K562 (cell line): Measurements from ENCODE around the gene HSPA14. TPM values are rescaled to one million over a fixed set of nuclear protein-coding genes. Genes with fewer than 3 reads are reported as not detected.

Experiments used
- CGGBP1 ChIP-seq: fragments of 250-450 bp; sonication (Bioruptor Pico); IDR thresholded peaks from 2 replicates; pipeline ENCODE4 v1.9.0; 2021; ENCODE audit warnings: mild to moderate bottlenecking
- FOS ChIP-seq: IDR thresholded peaks from 3 replicates; pipeline ENCODE4 v1.6.1; 2011; ENCODE audit not compliant: insufficient read length; ENCODE audit errors: extremely low read depth
- L3MBTL2 ChIP-seq: fragments of 450-650 bp; IDR thresholded peaks from 2 replicates; pipeline ENCODE4 v1.6.1; 2016; ENCODE audit warnings: mild to moderate bottlenecking, moderate library complexity
- NRF1 ChIP-seq, 2 experiments: fragments of 450-650 bp; IDR thresholded peaks in 1 of 2; conservative IDR thresholded peaks in 1 of 2; 2 replicates each; pipeline ENCODE4 v1.6.1; 2014; ENCODE audit warnings: mild to moderate bottlenecking in 2 of 2
- PHF21A ChIP-seq: fragments of 450-650 bp; IDR thresholded peaks from 2 replicates; pipeline ENCODE4 v1.6.1; 2017; ENCODE audit warnings: low read depth, borderline replicate concordance
- SP1 ChIP-seq: sonication (generic); formaldehyde crosslinking; IDR thresholded peaks from 2 replicates; pipeline ENCODE4 v1.8.1; 2022; ENCODE audit warnings: mild to moderate bottlenecking, missing genetic modification reagents
- TFAP4 ChIP-seq: sonication (generic); formaldehyde crosslinking; IDR thresholded peaks from 2 replicates; pipeline ENCODE4 v1.8.0; 2022; ENCODE audit warnings: missing genetic modification reagents, mild to moderate bottlenecking, moderate library complexity, borderline replicate concordance
- ZNF445 ChIP-seq: fragments of 250-450 bp; sonication (Bioruptor Pico); IDR thresholded peaks from 2 replicates; pipeline ENCODE4 v1.4.0; 2020; ENCODE audit warnings: low read depth, mild to moderate bottlenecking, moderate library complexity
- polyA plus RNA-seq, 8 experiments: library from polyadenylated mRNA; depleted of rRNA in 4 of 8; stranded (reverse) in 5 of 8; unstranded in 3 of 8; fragments of >200 nt; fragmentation: Nextera tagmentation in 2 of 8; fragmentation: Illumina TruSeq in 1 of 8; extraction: Ambion mirVana in 2 of 8; extraction: Trizol in 1 of 8; gene quantifications; 2 replicates each; pipeline versions ENCODE4 v1.2.1 to v1.2.3, GENCODE V29; 2011 to 2014; ENCODE audit warnings: inconsistent platforms in 1 of 8, missing spikeins in 1 of 8
- total RNA-seq, 7 experiments: library from RNA; depleted of rRNA in 6 of 7; stranded (reverse); fragments of >200 nt in 6 of 7; fragmentation: Illumina TruSeq in 2 of 7; extraction: Trizol in 2 of 7; gene quantifications; 2 replicates each; pipeline versions ENCODE4 v1.2.1 to v1.2.3, GENCODE V29; 2011 to 2021; ENCODE audit warnings: low replicate concordance in 1 of 7
- TF ChIP-seq, protein P1 (sequence below): fragments of 450-650 bp; IDR thresholded peaks from 2 replicates; pipeline ENCODE4 v1.6.1; 2016; ENCODE audit warnings: mild to moderate bottlenecking, moderate library complexity
- TF ChIP-seq, protein P2 (sequence below): IDR thresholded peaks from 2 replicates; pipeline ENCODE4 v1.6.1; 2012; ENCODE audit warnings: low read depth, low read length, improper control_type of control experiment, borderline replicate concordance

Gene HSPA14
- total and polyA plus RNA-seq, 9 of the 15 experiments (the other 6 are each of a cell fraction or from before 2014, with no cell fraction given) = 41.9 to 75.0 (median 63.2) TPM

GRCh38 chr10:14837757-14838581, at the start of gene HSPA14, which contains the start of the genes CDNF and MSANTD7 (continued):
- TF ChIP-seq, protein P1, sequence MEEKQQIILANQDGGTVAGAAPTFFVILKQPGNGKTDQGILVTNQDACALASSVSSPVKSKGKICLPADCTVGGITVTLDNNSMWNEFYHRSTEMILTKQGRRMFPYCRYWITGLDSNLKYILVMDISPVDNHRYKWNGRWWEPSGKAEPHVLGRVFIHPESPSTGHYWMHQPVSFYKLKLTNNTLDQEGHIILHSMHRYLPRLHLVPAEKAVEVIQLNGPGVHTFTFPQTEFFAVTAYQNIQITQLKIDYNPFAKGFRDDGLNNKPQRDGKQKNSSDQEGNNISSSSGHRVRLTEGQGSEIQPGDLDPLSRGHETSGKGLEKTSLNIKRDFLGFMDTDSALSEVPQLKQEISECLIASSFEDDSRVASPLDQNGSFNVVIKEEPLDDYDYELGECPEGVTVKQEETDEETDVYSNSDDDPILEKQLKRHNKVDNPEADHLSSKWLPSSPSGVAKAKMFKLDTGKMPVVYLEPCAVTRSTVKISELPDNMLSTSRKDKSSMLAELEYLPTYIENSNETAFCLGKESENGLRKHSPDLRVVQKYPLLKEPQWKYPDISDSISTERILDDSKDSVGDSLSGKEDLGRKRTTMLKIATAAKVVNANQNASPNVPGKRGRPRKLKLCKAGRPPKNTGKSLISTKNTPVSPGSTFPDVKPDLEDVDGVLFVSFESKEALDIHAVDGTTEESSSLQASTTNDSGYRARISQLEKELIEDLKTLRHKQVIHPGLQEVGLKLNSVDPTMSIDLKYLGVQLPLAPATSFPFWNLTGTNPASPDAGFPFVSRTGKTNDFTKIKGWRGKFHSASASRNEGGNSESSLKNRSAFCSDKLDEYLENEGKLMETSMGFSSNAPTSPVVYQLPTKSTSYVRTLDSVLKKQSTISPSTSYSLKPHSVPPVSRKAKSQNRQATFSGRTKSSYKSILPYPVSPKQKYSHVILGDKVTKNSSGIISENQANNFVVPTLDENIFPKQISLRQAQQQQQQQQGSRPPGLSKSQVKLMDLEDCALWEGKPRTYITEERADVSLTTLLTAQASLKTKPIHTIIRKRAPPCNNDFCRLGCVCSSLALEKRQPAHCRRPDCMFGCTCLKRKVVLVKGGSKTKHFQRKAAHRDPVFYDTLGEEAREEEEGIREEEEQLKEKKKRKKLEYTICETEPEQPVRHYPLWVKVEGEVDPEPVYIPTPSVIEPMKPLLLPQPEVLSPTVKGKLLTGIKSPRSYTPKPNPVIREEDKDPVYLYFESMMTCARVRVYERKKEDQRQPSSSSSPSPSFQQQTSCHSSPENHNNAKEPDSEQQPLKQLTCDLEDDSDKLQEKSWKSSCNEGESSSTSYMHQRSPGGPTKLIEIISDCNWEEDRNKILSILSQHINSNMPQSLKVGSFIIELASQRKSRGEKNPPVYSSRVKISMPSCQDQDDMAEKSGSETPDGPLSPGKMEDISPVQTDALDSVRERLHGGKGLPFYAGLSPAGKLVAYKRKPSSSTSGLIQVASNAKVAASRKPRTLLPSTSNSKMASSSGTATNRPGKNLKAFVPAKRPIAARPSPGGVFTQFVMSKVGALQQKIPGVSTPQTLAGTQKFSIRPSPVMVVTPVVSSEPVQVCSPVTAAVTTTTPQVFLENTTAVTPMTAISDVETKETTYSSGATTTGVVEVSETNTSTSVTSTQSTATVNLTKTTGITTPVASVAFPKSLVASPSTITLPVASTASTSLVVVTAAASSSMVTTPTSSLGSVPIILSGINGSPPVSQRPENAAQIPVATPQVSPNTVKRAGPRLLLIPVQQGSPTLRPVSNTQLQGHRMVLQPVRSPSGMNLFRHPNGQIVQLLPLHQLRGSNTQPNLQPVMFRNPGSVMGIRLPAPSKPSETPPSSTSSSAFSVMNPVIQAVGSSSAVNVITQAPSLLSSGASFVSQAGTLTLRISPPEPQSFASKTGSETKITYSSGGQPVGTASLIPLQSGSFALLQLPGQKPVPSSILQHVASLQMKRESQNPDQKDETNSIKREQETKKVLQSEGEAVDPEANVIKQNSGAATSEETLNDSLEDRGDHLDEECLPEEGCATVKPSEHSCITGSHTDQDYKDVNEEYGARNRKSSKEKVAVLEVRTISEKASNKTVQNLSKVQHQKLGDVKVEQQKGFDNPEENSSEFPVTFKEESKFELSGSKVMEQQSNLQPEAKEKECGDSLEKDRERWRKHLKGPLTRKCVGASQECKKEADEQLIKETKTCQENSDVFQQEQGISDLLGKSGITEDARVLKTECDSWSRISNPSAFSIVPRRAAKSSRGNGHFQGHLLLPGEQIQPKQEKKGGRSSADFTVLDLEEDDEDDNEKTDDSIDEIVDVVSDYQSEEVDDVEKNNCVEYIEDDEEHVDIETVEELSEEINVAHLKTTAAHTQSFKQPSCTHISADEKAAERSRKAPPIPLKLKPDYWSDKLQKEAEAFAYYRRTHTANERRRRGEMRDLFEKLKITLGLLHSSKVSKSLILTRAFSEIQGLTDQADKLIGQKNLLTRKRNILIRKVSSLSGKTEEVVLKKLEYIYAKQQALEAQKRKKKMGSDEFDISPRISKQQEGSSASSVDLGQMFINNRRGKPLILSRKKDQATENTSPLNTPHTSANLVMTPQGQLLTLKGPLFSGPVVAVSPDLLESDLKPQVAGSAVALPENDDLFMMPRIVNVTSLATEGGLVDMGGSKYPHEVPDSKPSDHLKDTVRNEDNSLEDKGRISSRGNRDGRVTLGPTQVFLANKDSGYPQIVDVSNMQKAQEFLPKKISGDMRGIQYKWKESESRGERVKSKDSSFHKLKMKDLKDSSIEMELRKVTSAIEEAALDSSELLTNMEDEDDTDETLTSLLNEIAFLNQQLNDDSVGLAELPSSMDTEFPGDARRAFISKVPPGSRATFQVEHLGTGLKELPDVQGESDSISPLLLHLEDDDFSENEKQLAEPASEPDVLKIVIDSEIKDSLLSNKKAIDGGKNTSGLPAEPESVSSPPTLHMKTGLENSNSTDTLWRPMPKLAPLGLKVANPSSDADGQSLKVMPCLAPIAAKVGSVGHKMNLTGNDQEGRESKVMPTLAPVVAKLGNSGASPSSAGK = peak; percentile 46
- TF ChIP-seq L3MBTL2 = peak; percentile 62
- TF ChIP-seq, protein P2, sequence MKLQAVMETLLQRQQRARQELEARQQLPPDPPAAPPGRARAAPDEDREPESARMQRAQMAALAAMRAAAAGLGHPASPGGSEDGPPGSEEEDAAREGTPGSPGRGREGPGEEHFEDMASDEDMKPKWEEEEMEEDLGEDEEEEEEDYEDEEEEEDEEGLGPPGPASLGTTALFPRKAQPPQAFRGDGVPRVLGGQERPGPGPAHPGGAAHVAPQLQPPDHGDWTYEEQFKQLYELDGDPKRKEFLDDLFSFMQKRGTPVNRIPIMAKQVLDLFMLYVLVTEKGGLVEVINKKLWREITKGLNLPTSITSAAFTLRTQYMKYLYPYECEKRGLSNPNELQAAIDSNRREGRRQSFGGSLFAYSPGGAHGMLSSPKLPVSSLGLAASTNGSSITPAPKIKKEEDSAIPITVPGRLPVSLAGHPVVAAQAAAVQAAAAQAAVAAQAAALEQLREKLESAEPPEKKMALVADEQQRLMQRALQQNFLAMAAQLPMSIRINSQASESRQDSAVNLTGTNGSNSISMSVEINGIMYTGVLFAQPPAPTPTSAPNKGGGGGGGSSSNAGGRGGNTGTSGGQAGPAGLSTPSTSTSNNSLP = no peak
- TF ChIP-seq CGGBP1 = no peak
- peak; percentile 82 for TF ChIP-seq FOS
- TF ChIP-seq PHF21A = no peak
- TF ChIP-seq TFAP4 = peak; percentile 72
- TF ChIP-seq ZNF445 (CRISPR knock-in tag) = no peak
- TF ChIP-seq NRF1 (conservative IDR thresholded peaks at IDR 0.05 in 1 of 2, IDR thresholded peaks at IDR 0.05 in 1 of 2) = peak; percentile 99 to 100
- TF ChIP-seq SP1 (CRISPR knock-in tag) = peak; percentile 85; the same call in 1 of the 2 replicates
